ENCODE results near the gene PRR18.
A peak's percentile ranks its signal among the peaks of the same experiment; 100 is the strongest.

The PRR18 gene

GRCh38 chr6:166274739-166275370 lies 33.3 kb downstream of the PRR18 start:
- no peak for DNase-seq

GRCh38 chr6:166274163-166274562 lies 34.0 kb downstream of the PRR18 start:
- DNase-seq = no peak

- DNase-seq = no peak
Measured at GRCh38 chr6:166271376-166271765, 36.8 kb downstream of the PRR18 start.

- no peak for DNase-seq
Measured at GRCh38 chr6:166270706-166271375, 37.4 kb downstream of the PRR18 start.

- no peak for DNase-seq
Measured at GRCh38 chr6:166269301-166270039, 38.7 kb downstream of the PRR18 start.

GRCh38 chr6:166268431-166268830 lies 39.8 kb downstream of the PRR18 start:
- no peak for DNase-seq

- DNase-seq = no peak
Measured at GRCh38 chr6:166267526-166267925, 40.7 kb downstream of the PRR18 start.

- DNase-seq = no peak
Measured at GRCh38 chr6:166266336-166266735, 41.9 kb downstream of the PRR18 start.

- no peak for DNase-seq
Measured at GRCh38 chr6:166262743-166263515, 45.3 kb downstream of the PRR18 start.

- DNase-seq = no peak
Measured at GRCh38 chr6:166259296-166259977, 48.8 kb downstream of the PRR18 start.

- DNase-seq = peak; percentile 65
Measured at GRCh38 chr6:166258854-166259276, 49.3 kb downstream of the PRR18 start.

GRCh38 chr6:166257911-166258318 lies 50.3 kb downstream of the PRR18 start:
- peak; percentile 63 for DNase-seq
